Renal cortex interstitium (tissue), 11 donors: ENCODE results near the gene KCNMB4. TPM values are rescaled to one million over a fixed set of nuclear protein-coding genes. Genes with fewer than 3 reads are reported as not detected.
"Not testable (repeated sequence)": the region's sequence is repeated elsewhere in the genome, so short reads cannot be mapped to it uniquely, and the experiment has no call there.

Experiments used
- DNase-seq, 11 donors: peaks; one replicate each; pipeline ENCODE4 v3.0.0-alpha.2; 2013; ENCODE audit warnings: low read depth in 9 of 11, low spot score in 4 of 11; ENCODE audit errors: extremely low read depth in 1 of 11
- polyA plus RNA-seq, 3 donors: library from polyadenylated mRNA; unstranded; fragments of 120-200 nt; gene quantifications; one replicate each; pipeline ENCODE4 v1.2.1, GENCODE V29; 2013; ENCODE audit not compliant: insufficient read length in 3 of 3

KCNMB4 gene
- polyA plus RNA-seq, 3 donors: 18.4 to 25.7 (median 20.7) TPM

DNA sequence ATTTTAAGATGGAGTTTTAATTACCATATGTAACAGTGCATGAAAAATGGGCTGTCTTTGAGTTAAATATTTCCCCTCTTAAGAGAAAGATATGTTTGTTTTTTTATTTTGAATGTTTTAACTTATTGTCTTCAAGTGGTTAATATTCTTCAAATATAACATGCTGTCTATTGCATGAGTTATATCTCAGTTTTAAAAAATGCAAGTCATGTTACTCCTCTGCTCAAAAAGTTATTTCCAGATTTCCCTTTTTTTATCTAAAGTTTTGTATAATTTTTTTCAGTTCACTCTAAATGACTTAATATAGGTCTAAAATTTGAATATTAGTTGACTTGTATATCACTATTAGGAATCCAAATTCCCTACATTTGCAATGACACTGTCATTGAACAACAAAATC is 5.9 kb upstream of the KCNMB4 start:
- DNase-seq: no peak

DNA sequence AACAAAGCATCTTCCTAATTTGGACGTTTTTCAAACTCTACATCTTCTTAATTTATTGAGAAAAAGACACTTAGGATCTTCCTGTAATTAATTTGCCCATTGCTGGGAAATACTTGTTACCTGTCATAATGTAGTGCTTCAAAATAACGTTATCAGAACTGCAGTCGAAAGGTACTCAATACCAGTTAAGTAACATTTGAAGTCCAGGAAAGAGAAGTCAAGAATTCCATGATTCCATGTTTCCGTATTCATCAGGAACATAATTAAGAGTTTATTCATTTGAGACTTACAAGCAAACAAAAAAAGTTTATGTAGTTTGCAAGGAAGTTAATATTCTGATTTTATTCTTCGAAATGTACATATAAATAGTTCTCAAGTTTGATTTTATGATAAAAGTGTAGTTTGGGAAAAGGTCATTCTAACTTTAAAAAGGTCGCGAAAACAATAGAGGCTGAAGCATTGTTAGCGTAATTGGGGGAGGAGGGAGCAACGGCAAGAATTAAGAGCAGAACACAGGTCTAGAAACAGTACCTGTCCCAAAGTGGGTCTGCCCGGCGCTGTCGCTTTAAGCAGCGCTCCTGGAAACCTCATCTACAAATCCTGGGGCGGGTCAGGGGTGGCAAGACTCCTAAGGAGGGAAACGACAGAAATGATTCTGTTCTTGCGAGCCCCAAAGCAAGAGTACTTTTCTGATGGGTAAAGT is 1.2 kb upstream of the KCNMB4 start:
- no peak for DNase-seq

DNA sequence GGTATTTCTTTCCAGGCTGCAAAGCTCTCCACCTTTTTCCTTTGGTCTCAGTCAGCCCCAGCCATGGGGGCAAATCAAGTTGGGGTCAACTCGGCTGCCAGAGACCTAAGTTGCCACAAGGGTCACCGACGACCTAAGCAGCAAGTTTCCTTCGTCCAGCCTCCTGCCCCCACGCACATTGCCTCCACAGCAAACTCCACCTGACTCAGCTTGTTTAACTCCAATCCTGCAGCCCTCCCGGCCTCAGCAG is 767 bp upstream of the KCNMB4 start:
- DNase-seq: peak in 2 of 11 donors; percentile 9 to 10

DNA sequence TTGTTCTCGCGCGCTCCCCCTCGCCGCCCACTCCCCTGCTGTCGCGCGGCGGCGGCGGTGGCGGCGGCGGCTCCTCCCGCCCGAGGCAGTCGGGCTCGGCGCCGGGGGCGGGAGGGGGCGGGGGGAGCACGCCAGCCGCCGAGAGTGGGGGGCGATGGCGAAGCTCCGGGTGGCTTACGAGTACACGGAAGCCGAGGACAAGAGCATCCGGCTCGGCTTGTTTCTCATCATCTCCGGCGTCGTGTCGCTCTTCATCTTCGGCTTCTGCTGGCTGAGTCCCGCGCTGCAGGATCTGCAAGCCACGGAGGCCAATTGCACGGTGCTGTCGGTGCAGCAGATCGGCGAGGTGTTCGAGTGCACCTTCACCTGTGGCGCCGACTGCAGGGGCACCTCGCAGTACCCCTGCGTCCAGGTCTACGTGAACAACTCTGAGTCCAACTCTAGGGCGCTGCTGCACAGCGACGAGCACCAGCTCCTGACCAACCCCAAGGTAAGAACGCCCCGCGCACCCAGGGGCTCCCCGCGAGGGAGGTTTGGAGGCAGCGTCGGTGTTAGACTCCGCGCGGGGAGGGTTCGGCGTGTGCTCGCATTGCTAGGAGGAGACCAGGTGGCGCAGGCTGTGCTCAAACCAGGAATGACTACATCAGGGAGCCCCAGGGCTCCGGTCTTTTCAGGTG is 629 bp downstream of the KCNMB4 start:
- peak in 8 of 11 donors; percentile 23 to 49 (median 36) for DNase-seq

DNA sequence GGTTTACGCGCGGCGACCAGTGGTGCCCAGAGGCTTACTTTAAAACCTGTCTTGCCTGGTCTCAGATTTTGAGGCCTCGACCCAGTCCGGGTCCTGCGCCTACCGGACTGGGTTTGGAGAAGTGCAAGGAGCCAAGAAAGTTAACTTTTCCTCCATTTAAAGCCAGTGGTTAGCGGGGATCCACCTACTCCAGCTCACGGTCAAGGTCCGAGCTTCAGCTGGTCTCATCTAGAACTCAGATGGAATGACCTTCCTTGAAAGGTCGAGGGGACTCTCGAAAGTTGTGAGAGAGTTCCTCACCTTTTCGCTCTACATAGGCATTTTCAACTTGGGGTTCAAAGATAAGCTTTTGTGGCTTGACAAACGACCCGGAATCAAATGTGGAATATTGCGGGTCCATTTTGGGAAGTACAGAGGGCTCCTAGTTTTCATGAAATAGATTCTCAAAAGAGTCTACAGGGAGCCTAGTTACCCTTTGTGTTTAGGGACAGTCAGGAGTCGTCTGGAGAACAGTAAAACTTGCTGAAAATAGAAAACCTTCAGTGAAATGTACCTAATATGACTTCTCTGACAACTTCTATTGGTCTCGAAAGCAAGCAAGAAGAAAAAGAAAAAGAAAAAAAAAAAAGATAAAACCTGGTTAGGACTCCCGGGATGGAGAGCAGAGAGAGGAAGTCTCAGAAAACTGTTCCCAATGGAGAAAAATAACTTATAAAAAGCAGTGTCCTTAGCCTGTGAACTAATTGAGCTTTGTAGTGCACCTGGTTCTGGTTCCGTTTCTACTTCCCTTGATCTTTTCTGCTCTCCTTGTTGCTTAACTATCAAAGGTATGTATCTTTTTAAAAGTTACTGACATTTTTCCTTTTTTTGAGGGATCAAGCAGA is 1.4 kb downstream of the KCNMB4 start:
- DNase-seq: peak in 7 of 11 donors; percentile 13 to 39 (median 25)

DNA sequence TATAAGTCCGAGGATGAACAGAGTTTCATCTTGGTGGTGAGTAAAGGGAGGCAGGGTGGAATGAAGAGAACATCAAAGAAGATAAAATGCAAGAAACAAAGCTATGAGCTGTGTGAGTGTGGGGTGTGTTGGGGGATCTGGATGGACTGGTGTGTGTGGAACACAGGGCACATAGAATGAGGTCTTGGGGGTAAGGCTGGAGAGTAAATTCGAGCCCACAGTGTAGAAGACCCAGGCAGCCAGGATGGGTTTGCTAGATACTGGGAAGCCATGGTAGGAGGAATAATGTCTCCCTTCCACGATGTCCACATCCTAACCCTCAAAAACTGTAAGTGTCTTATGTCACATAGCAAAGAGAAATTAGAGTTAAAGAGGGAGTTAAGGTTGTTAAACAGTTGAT is 6.8 kb downstream of the KCNMB4 start:
- DNase-seq: no peak

DNA sequence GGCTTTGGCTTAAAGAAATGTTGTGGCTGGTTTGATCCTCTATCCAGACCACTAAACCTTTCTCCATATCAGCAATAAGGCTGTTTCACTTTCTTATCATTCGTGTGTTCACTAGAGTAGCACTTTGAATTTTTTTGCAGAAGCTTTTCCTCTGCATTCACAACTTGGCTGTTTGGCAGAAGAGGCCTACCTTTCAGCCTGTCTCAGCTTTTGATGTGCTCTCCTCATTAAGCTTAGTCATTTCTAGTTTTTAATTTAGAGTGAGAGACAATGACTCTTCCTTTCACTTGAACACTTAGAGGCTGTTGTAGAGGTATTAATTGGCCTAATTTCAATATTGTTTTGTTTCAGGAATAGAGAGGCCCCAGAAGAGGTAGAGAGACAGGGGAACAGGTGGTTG is 13.8 kb downstream of the KCNMB4 start:
- DNase-seq: no peak

DNA sequence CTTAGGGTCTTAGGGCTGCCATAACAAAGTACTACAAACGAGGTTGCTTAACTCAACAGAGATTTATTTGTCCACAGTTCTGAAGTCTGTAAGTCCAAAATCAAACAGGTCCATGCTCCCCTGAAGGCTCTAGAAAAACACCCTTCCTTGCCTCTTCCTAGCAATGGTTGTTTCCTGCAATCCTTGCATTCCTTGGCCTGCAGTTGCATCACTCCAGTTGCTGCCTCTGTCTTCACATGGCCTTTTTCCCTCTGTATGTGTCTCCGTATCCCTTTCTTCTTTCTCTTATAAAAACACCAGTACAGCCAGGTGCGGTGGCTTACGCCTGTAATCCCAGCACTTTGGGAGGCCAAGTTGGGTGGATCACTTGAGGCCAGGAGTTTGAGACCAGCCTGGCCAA is 17.4 kb downstream of the KCNMB4 start:
- DNase-seq: no peak

DNA sequence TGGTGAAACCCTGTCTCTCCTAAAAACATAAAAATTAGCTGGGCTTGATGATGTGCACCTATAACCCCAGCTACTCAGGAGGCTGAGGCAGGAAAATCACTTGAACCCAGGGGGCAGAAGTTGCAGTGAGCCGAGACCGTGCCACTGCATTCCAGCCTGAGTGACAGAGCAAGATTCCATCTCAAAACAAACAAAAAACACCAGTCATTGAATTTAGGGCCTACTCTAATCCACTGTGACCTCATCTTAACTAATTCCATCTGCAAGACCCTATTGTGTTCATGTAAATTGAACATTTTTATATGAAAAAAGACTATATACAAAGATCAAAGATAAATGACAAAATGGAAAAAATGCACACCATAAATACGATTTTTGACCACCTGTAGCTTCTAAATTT is 17.8 kb downstream of the KCNMB4 start:
- no peak for DNase-seq

DNA sequence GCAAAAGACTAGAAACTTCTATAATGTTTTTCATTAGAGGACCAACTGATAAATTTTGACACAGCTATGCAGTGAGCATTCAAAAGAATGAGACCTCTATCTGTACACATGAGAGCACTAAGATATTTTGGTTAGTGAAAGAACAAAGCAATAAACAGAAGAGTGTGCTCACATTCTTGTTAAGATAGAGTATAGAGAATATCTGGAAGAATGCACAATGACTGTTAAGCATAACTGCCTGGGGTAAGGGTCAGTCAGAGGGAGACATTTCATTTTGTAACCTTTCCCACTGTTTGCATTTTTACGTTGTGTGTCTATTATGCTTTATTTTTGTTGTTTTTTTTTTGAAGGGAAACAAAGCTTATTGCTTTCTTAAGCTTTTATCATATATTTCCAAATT is 20.7 kb downstream of the KCNMB4 start:
- DNase-seq: no peak

DNA sequence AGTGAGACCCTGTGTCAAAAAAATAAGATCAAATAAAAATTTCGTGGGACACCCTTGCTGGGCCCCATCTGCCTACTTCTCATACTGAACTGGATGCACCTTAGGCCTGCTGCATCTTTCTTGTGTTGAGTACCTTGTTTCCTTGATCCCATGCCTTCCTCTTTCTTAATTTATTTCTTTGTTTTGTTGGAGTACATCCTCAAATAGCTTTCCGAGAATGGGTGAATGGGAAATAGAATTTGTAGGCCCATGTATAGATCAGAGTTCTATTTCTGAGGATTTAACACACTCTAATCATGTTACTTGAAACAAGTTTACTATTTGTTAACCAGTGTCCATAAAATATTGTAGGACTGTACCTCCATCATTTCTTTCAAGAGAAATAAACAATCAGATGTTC is 23.6 kb downstream of the KCNMB4 start:
- no peak for DNase-seq

DNA sequence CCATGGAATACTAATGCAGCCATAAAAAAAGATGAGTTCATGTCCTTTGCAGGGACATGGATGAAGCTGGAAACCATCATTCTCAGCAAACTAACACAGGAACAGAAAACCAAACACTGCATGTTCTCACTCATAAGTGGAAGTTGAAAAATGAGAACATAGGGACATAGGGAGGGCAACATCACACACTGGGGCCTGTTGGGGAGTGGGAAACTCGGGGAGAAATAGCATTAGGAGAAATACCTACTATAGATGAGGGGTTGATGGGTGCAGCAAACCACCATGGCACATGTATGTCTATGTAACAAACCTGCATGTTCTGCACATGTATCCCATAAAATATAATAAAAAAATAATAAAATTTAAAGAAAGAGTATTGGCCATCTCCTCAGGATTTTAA is 26.5 kb downstream of the KCNMB4 start:
- not testable (repeated sequence) for DNase-seq

DNA sequence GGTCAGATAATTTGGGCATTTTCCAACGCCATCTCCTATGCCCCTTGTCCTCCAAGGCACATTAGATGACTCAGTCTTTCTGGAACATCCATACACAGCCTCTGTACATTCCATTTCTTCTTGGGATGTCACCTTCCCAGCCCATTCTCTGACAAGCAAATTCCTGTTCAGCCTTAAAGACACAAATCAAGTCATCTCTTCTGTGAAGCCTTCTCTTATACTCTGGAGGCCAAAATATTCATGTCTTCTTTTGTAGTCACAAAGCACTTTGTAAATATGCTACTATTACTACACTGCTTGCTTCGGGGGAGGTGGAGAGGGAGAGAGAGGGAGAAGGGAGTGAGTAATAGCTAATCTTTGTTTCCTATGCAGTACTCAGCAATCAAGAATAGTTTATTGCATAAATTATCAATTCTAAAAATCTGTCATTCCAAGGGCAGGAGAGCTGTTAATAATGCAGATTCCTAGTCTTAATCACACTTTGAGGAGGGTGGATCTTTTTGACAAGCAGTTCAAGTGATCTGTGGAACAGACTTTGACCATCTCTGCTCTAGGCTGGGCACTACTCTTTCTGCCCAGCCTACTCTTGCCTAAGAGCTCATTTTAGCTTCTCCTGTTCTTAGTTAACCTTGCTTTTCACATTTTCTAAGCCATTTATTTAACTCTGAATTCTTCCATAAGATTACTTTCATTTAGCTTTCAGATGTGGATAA is 27.9 kb downstream of the KCNMB4 start:
- no peak for DNase-seq

DNA sequence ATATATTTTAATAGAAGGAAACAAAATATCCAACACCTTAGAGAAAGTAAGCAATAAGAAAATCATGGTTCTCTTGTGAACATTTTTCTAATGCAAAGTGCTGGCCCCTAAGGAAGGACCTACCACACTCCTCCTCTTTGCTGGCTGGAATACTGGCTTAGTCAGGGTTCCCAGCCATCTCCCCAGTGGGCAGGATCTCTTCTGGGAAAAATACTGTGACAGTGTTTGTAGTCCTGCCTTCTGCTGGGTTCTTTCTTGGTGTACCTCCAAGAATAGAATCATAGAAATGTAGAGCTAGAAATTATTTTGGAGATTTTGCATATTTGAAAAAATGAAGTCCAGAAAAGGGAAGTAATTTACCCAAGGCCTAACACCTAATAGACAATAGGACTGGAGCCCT is 31.9 kb downstream of the KCNMB4 start:
- DNase-seq: no peak

DNA sequence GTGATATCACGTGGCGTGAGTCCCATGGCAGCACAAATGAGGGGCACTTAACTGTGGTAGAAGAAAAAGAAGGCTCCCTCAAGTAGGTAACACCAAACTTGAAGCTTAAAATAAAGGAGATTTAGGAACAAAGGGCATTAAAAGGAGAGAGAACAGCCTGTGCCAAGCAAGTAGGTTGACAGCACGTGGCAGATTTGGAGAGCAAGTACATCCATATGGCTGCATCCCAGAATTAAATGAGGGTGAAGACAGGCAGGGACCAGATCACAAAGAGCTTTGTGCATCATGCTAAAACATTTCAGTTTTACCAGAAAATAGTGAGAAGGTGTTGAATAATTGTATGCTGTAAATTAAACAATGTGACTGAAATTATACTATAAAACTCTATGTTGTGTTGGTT is 32.8 kb downstream of the KCNMB4 start:
- DNase-seq: no peak

DNA sequence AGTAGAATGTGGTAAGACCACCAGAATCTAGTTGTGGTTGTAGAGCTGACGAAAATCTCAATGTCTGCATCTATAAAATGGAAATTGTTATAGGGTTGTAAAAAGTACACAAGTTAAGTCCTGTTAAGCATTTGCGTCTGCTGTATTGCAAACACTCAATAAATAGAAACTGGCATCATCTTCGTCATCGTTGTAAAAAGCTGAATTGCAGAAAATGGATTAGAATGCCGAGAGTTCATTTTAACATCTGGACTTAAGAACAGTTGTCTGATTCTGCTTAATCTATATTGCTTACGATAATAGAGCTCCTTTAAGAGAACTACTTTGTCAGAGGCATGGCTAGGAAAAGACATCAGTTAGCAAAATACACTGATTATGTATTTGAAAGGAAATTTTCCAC is 33.2 kb downstream of the KCNMB4 start:
- no peak for DNase-seq

DNA sequence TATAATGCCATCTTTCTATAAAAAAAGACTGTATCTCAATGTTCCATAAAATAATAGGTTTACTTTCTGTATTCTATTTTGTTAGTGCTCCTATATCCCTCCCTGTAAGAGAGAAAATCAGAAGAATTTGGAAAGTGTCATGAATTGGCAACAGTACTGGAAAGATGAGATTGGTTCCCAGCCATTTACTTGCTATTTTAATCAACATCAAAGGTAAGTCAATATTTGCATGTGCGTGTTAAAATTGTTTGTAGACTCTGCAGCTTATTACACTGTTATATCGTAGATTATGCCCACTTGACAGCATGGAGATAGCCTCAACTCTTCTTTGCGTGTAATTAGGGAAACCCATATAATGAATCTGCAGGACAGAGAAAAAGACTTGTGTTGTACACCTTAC is 34.0 kb downstream of the KCNMB4 start:
- no peak for DNase-seq

DNA sequence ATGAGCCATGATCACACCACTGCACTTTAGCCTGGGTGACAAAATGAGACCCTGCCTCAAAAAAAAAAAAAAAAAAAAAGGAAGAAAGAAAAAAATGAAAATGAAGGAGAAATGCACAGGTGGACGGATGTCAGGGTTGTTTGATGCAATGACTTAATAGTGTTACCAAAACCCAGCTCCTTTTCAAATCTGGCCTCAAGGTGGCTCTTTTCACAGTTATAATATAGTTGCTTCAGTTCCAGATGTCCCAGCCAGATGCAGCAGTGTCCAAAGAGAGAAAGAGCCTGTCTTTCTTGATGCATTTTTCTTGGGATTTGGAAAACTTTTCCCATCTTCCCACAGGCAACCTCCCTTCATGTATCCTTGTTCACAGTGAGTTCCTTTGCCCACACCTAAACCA is 36.5 kb downstream of the KCNMB4 start:
- DNase-seq: no peak

DNA sequence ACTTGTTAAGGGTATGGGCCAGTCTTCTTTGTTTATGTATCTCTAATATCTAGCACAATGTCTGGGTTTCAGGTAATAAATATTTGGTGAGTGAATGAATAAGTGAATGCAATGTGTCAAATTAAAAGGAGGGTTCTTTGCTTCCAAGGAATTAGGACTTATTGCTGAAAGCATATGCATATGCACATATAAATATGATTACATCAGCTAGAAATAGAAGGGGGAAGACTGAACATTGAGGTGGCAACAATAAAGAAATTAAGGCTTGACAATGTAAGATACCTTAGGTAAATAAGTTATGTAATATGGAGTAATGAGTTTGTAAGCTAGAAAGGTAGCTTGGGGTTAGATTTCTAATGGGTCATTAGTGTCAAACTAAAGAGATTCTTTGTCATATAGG is 37.7 kb downstream of the KCNMB4 start:
- DNase-seq: no peak
